ENCODE results near the gene ETS1. TPM values are rescaled to one million over a fixed set of nuclear protein-coding genes. Genes with fewer than 3 reads are reported as not detected.

ETS1 gene
- polyA plus RNA-seq, 2 of the 4 experiments (the other 2 are of a cell fraction) = 14.5 to 18.8 TPM

DNA sequence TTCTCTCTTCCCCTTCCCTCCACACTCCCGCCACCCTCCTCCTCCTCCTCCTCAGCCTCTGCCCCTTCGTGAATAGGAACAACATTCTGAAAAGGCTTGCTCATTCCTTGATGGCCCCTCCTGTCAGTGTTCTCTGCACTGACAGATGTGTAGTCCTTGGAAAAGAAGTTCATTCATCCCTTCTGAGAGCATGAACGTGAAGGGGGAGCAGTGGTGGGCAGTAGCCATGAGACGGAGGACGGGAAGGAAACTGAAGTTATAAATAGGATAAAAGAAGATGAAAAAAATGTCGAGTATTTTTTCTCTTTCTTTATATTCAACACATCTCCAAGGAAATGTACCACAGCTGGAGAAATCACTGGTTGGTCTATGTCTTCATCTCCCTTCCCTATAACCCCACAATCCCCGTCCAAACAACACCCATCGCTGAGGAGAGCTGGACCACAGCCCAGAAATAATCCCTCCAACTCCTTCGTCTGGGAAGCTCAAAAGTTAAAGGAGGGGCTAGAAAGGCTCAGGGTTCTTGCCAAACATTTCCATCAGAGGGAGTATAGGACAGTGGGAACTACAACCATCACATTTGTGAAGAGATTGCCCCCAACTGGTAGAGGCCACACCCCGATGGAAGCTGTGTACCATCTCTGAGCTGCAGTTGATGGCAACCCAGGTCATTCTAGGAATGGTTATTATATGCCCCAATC lies 33.5 kb downstream of the ETS1 start:
- 63% methylated on average over 10 of the region's 10 CpGs for WGBS (ENCODE audit: missing lambda C conversion rate)
- Histone ChIP-seq H3K4me1 (no peaks in the 10 kb centered on the region), H3K4me2 (no peak overlapping the region), H3K27ac (no peak overlapping the region), H3K4me3 (no peak overlapping the region), H3K9me3 (no peaks in the 10 kb centered on the region)
- ATAC-seq = peak in 1 of 2 experiments; percentile 66; a peak in 3 of 6 replicates
- DNase-seq (ENCODE audit: low read depth in 1 of 2, low spot score in 1 of 2) = peak in 1 of 2 experiments; percentile 6
- ChIA-PET CTCF (interaction anchor here (0.6 to 1.1 kb wide), 3 partner anchors 69 to 77 kb away, joined by 3 read pairs; no protein-coding TSS in a partner anchor), POLR2A (no interaction called here)
- TF ChIP-seq, protein P1, sequence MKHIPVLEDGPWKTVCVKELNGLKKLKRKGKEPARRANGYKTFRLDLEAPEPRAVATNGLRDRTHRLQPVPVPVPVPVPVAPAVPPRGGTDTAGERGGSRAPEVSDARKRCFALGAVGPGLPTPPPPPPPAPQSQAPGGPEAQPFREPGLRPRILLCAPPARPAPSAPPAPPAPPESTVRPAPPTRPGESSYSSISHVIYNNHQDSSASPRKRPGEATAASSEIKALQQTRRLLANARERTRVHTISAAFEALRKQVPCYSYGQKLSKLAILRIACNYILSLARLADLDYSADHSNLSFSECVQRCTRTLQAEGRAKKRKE (CRISPR knock-in tag; IDR thresholded peaks at IDR 0.05; ENCODE audit: low read depth) = no peak
- TF ChIP-seq CEBPB (IDR thresholded peaks at IDR 0.05) (no peak), MAZ (IDR thresholded peaks at IDR 0.05; ENCODE audit: borderline replicate concordance, low read depth, low read length) (no peak), RAD21 (conservative IDR thresholded peaks at IDR 0.05 in 1 of 2, IDR thresholded peaks at IDR 0.05 in 1 of 2) (peak in 1 of 2 experiments; percentile 35; a peak in 1 of 5 replicates)
- no peak for FAIRE-seq

DNA sequence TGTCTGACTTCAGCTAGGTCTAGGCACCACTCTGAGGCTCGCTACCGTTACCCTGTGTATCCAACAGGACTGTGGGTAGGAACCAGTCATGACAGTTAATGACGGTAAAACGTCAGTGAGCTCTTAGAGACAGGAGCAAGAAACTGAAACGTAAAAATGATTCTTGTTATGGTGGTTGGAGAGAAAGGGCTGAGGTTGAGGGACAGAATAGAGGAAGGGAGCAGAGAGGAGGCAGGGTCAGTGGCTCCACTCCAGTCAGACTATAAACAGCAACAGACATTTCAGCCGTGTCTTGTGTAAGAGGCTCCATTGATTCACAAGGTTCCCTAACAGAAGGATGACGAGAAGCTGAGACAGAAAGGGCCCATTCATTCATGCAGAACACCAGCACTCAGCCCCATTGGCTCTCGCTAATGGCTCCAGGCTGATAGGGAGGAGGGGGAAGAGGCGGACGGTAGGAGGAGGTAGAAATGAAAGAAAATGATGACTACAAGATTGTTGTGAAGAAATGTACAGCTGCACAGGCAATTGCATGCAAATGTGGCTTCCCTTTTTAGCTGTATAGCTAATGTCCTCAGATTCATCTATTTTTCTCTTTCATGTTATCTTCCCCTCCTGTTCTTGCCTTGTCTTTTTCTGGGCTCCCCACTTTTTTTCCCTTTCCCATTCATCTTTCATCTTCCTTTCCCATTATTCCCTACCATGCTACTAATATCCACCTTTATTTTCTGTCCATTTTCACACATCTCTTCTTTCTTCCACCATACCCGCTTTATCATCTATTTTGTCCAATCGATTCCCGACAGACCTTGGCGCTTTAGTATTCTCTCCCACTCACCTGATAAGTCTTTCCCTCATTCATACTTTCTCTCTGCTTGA lies 34.3 kb downstream of the ETS1 start:
- DNase-seq (ENCODE audit: low read depth in 1 of 2, low spot score in 1 of 2) (no peak), FAIRE-seq (no peak), ATAC-seq (no peak)
- WGBS (ENCODE audit: missing lambda C conversion rate) = 78% methylated on average over 14 of the region's 14 CpGs
- Histone ChIP-seq H3K4me1 (no peaks in the 10 kb centered on the region), H3K27ac (no peak overlapping the region), H3K4me2 (no peak overlapping the region), H3K9me3 (no peaks in the 10 kb centered on the region), H3K4me3 (no peak overlapping the region)
- TF ChIP-seq SREBF2 (IDR thresholded peaks at IDR 0.05) (no peak), HOXA7 (CRISPR knock-in tag; IDR thresholded peaks at IDR 0.05) (no peak), PHF8 (IDR thresholded peaks at IDR 0.05; ENCODE audit: borderline replicate concordance, low read depth) (no peak), ZSCAN20 (CRISPR knock-in tag; IDR thresholded peaks at IDR 0.05) (no peak), KDM5A (IDR thresholded peaks at IDR 0.05) (no peak), EHF (CRISPR knock-in tag; IDR thresholded peaks at IDR 0.05) (no peak), CHD2 (IDR thresholded peaks at IDR 0.05; ENCODE audit: low read length, partially characterized antibody) (no peak), RAD21 (conservative IDR thresholded peaks at IDR 0.05 in 1 of 2, IDR thresholded peaks at IDR 0.05 in 1 of 2) (no peak), FOSL2 (IDR thresholded peaks at IDR 0.05) (no peak), FOSL2 (CRISPR knock-in tag; IDR thresholded peaks at IDR 0.05) (no peak)
- TF ChIP-seq, protein P2, sequence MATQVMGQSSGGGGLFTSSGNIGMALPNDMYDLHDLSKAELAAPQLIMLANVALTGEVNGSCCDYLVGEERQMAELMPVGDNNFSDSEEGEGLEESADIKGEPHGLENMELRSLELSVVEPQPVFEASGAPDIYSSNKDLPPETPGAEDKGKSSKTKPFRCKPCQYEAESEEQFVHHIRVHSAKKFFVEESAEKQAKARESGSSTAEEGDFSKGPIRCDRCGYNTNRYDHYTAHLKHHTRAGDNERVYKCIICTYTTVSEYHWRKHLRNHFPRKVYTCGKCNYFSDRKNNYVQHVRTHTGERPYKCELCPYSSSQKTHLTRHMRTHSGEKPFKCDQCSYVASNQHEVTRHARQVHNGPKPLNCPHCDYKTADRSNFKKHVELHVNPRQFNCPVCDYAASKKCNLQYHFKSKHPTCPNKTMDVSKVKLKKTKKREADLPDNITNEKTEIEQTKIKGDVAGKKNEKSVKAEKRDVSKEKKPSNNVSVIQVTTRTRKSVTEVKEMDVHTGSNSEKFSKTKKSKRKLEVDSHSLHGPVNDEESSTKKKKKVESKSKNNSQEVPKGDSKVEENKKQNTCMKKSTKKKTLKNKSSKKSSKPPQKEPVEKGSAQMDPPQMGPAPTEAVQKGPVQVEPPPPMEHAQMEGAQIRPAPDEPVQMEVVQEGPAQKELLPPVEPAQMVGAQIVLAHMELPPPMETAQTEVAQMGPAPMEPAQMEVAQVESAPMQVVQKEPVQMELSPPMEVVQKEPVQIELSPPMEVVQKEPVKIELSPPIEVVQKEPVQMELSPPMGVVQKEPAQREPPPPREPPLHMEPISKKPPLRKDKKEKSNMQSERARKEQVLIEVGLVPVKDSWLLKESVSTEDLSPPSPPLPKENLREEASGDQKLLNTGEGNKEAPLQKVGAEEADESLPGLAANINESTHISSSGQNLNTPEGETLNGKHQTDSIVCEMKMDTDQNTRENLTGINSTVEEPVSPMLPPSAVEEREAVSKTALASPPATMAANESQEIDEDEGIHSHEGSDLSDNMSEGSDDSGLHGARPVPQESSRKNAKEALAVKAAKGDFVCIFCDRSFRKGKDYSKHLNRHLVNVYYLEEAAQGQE (IDR thresholded peaks at IDR 0.05) = no peak
- TF ChIP-seq, protein P3, sequence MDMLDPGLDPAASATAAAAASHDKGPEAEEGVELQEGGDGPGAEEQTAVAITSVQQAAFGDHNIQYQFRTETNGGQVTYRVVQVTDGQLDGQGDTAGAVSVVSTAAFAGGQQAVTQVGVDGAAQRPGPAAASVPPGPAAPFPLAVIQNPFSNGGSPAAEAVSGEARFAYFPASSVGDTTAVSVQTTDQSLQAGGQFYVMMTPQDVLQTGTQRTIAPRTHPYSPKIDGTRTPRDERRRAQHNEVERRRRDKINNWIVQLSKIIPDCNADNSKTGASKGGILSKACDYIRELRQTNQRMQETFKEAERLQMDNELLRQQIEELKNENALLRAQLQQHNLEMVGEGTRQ (IDR thresholded peaks at IDR 0.05) = no peak
- ChIA-PET CTCF (interaction anchor here (1.1 kb wide), 2 partner anchors 9 to 69 kb away, joined by 3 read pairs; no protein-coding TSS in a partner anchor), POLR2A (no interaction called here)

Measured in A549 (cell line).